Measurements from ENCODE around the gene KRT35.

GRCh38 chr17:41475421-41475820, 5.5 kb downstream of the KRT35 start:
- no peak for TF ChIP-seq POLR2A (IDR thresholded peaks at IDR 0.05; ENCODE audit: low read depth, low read length)
- no peak for TF ChIP-seq POLR2AphosphoS5 (IDR thresholded peaks at IDR 0.05; ENCODE audit: low read depth, low read length)

Data from GM12892 (cell line).